Inflammatory macrophage treated with lipopolysaccharide for 1 hour (primary cell): ENCODE results near the gene DNAJB5.

Experiments
- DNase-seq, 2 donors: peaks; one replicate each; pipeline ENCODE4 v3.0.0-alpha.2; 2020 to 2022

The DNAJB5 gene

GRCh38 chr9:34985311-34985899 is 4.1 kb upstream of the DNAJB5 start:
- peak in 1 of 2 donors; percentile 78 for DNase-seq

GRCh38 chr9:34986540-34987047 is 3.0 kb upstream of the DNAJB5 start:
- DNase-seq = peak; percentile 96 to 98

GRCh38 chr9:34987160-34987901 is 2.2 kb upstream of the DNAJB5 start:
- peak in 1 of 2 donors; percentile 33 for DNase-seq

- peak; percentile 43 to 48 for DNase-seq
These were observed 1.1 kb upstream of the DNAJB5 start for GRCh38 chr9:34988218-34989002.

- peak; percentile 51 to 54 for DNase-seq
These were observed 546 bp downstream of the DNAJB5 start for GRCh38 chr9:34989946-34990635.

GRCh38 chr9:34990908-34991606 is 1.5 kb downstream of the DNAJB5 start:
- no peak for DNase-seq

GRCh38 chr9:34991607-34992375 is 2.2 kb downstream of the DNAJB5 start:
- DNase-seq = no peak

GRCh38 chr9:34992376-34992951 is 2.9 kb downstream of the DNAJB5 start:
- peak; percentile 82 to 84 for DNase-seq

GRCh38 chr9:34993502-34994259 is 4.1 kb downstream of the DNAJB5 start:
- DNase-seq = peak; percentile 93 to 99

- DNase-seq = peak in 1 of 2 donors; percentile 31
These were observed 4.8 kb downstream of the DNAJB5 start for GRCh38 chr9:34994260-34994899.

GRCh38 chr9:34994900-34995669 is 5.5 kb downstream of the DNAJB5 start:
- DNase-seq = peak; percentile 11 to 56

GRCh38 chr9:34995670-34996060 is 6.1 kb downstream of the DNAJB5 start:
- DNase-seq = no peak

- DNase-seq = no peak
These were observed 6.8 kb downstream of the DNAJB5 start for GRCh38 chr9:34996181-34996904.

GRCh38 chr9:34996905-34997279 is 7.3 kb downstream of the DNAJB5 start:
- no peak for DNase-seq

GRCh38 chr9:34997379-34997781 is 7.8 kb downstream of the DNAJB5 start:
- no peak for DNase-seq

- no peak for DNase-seq
These were observed 8.7 kb downstream of the DNAJB5 start for GRCh38 chr9:34998266-34998665.

GRCh38 chr9:34999576-34999975 is 10.0 kb downstream of the DNAJB5 start:
- DNase-seq = no peak
